ENCODE results near the gene PEX5L.
A peak's percentile ranks its signal among the peaks of the same experiment; 100 is the strongest.

GRCh38 chr3:179933080-179933479 is 103.7 kb downstream of the PEX5L start:
- no peak for TF ChIP-seq CTCF (IDR thresholded peaks at IDR 0.05; ENCODE audit: poor library complexity, severe bottlenecking)
- TF ChIP-seq POLR2AphosphoS5 (IDR thresholded peaks at IDR 0.05): peak; percentile 52
- no peak for TF ChIP-seq RAD21 (conservative IDR thresholded peaks at IDR 0.05)
- no peak for TF ChIP-seq EP300 (conservative IDR thresholded peaks at IDR 0.05; ENCODE audit: poor library complexity, severe bottlenecking)
- TF ChIP-seq EZH2 (IDR thresholded peaks at IDR 0.05; ENCODE audit: borderline replicate concordance, insufficient read depth, low read length, poor library complexity, severe bottlenecking): no peak
- no peak for TF ChIP-seq MXI1 (conservative IDR thresholded peaks at IDR 0.05; ENCODE audit: poor library complexity, severe bottlenecking)
- TF ChIP-seq REST (IDR thresholded peaks at IDR 0.05; ENCODE audit: borderline replicate concordance): no peak
- no peak for TF ChIP-seq TAF1 (IDR thresholded peaks at IDR 0.05; ENCODE audit: low read depth)
